Spleen (tissue), 11 donors: ENCODE measurements around the gene IDUA. TPM values are rescaled to one million over a fixed set of nuclear protein-coding genes. Genes with fewer than 3 reads are reported as not detected.
A peak's percentile ranks its signal among the peaks of the same experiment; 100 is the strongest.

Experiments
- DNase-seq: peaks from one replicate; pipeline ENCODE4 v3.0.0-alpha.2; 2020
- H3K27ac ChIP-seq, 8 donors: fragments of 200-600 bp; sonication (generic) in 7 of 8; 1 replicate in 4 of 8; 2 replicates in 4 of 8; pipeline versions ENCODE4 v1.5.0 to v1.8.0; 2016 to 2021; ENCODE audit warnings: inconsistent platforms in 4 of 8, mild to moderate bottlenecking in 4 of 8, moderate library complexity in 1 of 8
- H3K27me3 ChIP-seq, 7 donors: fragments of 200-600 bp; sonication (generic) in 6 of 7; replicated peaks in 1 of 7; 1 replicate in 4 of 7; 2 replicates in 3 of 7; pipeline versions ENCODE4 v1.5.0 to v1.8.0; 2016 to 2021; ENCODE audit warnings: inconsistent platforms in 3 of 7, mild to moderate bottlenecking in 1 of 7
- H3K36me3 ChIP-seq, 6 donors: fragments of 200-600 bp; sonication (generic) in 5 of 6; 1 replicate in 4 of 6; 2 replicates in 2 of 6; pipeline versions ENCODE4 v1.5.0 to v1.8.0; 2016 to 2021; ENCODE audit warnings: inconsistent platforms in 2 of 6
- H3K4me1 ChIP-seq, 6 donors: fragments of 200-600 bp; sonication (generic) in 5 of 6; 1 replicate in 3 of 6; 2 replicates in 3 of 6; pipeline versions ENCODE4 v1.5.0 to v1.8.0; 2016 to 2021; ENCODE audit warnings: inconsistent platforms in 3 of 6
- H3K4me3 ChIP-seq, 8 donors: fragments of 200-600 bp; sonication (generic) in 7 of 8; 1 replicate in 4 of 8; 2 replicates in 4 of 8; pipeline versions ENCODE4 v1.5.0 to v1.8.0; 2016 to 2021; ENCODE audit warnings: inconsistent platforms in 4 of 8, mild to moderate bottlenecking in 4 of 8, moderate library complexity in 2 of 8
- H3K9me3 ChIP-seq, 8 donors: fragments of 200-600 bp; sonication (generic) in 7 of 8; 1 replicate in 4 of 8; 2 replicates in 4 of 8; pipeline versions ENCODE4 v1.5.0 to v1.8.0; 2016 to 2021; ENCODE audit warnings: inconsistent platforms in 4 of 8
- POLR2A ChIP-seq, 3 donors: fragments of 450-650 bp; IDR thresholded peaks; one replicate each; pipeline ENCODE4 v1.5.1; 2017; ENCODE audit warnings: antibody characterized with exemption in 3 of 3, mild to moderate bottlenecking in 1 of 3
- POLR2AphosphoS5 ChIP-seq, 3 donors: sonication (generic); formaldehyde crosslinking; IDR thresholded peaks; one replicate each; pipeline ENCODE4 v1.5.1; 2017; ENCODE audit warnings: antibody characterized with exemption in 3 of 3
- WGBS, 5 donors: extraction: QIAGEN DNeasy Blood & Tissue Kit in 3 of 5; methylation state at CpG; one replicate each; pipeline versions ENCODE4 v1.1.5 to v1.1.7; 2013 to 2018; 5-methylcytosine and 5-hydroxymethylcytosine counted together
- intact Hi-C: fragments of 100-400 bp; cut with DNase I; formaldehyde crosslinking; loops from one replicate; pipeline ENCODE4 v1.15.0; 2023; ENCODE audit warnings: low total_unique reads
- polyA plus RNA-seq, 3 donors: library from polyadenylated mRNA; stranded (reverse); fragments of 200-250 nt; gene quantifications; one replicate each; pipeline ENCODE4 v1.2.1, GENCODE V29; 2013
- total RNA-seq, 7 donors: library from RNA; depleted of rRNA in 3 of 7; stranded (reverse); fragments of >200 nt in 3 of 7; fragmentation: NEBNext Ultra II Directional in 4 of 7; extraction: Animal tissue kit (Norgen Biotek cat#: 25700) in 4 of 7; gene quantifications; one replicate each; pipeline versions ENCODE4 v1.1.0 to v1.2.1, GENCODE V29; 2016 to 2021
- TF ChIP-seq, protein P1 (sequence below), 11 experiments: fragments of 200-600 bp in 7 of 11; fragments of 450-650 bp in 4 of 11; sonication (generic) in 4 of 11; IDR thresholded peaks in 8 of 11; conservative IDR thresholded peaks in 3 of 11; 1 replicate in 7 of 11; 2 replicates in 4 of 11; pipeline versions ENCODE4 v1.4.0 to v1.8.0; 2016 to 2021; ENCODE audit warnings: antibody characterized with exemption in 11 of 11, inconsistent platforms in 4 of 11, mild to moderate bottlenecking in 1 of 11
- donor health status: healthy with polysubstance abuse.
- donor health status: DM: no; HTN: no; CAD: no; lungs with moderate emphysema.
- donor health status: DM: no; HTN: no; CAD: no.
- donor health status: Bipolar disorder and iron deficiency.
- donor health status: healthy.
- donor health status: DM: no; HTN: no; CAD: no.
- donor health status: DM: yes; HTN: yes; CAD: no.

IDUA gene
- total and polyA plus RNA-seq, 10 donors: 11.5 to 58.3 (median 24.4) TPM

DNA sequence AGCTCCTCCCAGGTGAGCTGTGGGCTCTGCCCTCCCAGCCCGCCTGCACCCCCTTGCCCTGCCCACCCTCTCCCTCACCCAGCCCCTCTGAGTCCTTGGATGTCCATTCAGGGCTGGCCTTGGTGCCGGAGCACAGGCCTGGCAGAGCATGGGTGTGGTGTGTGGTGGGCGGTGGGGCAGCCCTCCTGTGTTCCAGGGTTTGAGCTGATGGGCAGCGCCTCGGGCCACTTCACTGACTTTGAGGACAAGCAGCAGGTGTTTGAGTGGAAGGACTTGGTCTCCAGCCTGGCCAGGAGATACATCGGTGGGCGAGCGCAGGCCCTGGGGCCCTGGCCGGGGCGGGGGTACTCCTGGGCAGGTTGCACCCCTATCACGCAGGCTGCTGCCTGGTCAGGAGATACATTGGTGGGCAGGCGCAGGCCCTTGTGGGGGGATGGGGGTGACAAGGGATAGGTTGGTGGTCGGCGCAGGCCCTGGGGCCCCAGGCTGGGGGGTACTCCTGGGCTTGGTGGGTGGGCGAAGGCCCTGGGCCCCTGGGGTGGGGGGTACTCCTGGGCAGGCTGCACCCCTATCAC is 13.9 kb downstream of the IDUA start:
- H3K9me3 ChIP-seq: no peaks in the 10 kb centered on the region
- TF ChIP-seq POLR2A (IDR thresholded peaks at IDR 0.05) (no peak), POLR2AphosphoS5 (IDR thresholded peaks at IDR 0.05) (peak in 1 of 3 donors; percentile 20)
- no peak for DNase-seq
- no peaks in the 10 kb centered on the region for H3K36me3 ChIP-seq
- WGBS, 5 donors: 79 to 90% (median 88%) methylated on average over 10 to 15 of the region's 15 CpGs
- peaks cover 13 to 58% (median 40%) of the 10 kb centered on the region in 6 donors for H3K4me1 ChIP-seq
- no peak overlapping the region for H3K27ac ChIP-seq
- intact Hi-C loops: no loop called here
- H3K4me3 ChIP-seq: no peak overlapping the region
- H3K27me3 ChIP-seq: peaks cover 12 to 100% (median 82%) of the 10 kb centered on the region in 7 donors

DNA sequence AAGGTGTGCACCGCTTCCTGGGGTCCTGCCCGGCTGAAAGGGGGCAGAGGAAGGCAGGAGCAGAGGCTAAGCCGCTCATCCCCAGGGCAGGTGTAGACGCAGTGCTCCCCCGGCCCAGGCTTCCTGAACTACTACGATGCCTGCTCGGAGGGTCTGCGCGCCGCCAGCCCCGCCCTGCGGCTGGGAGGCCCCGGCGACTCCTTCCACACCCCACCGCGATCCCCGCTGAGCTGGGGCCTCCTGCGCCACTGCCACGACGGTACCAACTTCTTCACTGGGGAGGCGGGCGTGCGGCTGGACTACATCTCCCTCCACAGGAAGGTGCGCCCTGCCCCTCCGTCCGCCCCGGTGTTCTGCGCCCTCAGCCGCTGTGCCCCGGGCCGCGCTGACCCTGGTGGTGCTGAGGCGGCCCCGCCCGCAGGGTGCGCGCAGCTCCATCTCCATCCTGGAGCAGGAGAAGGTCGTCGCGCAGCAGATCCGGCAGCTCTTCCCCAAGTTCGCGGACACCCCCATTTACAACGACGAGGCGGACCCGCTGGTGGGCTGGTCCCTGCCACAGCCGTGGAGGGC is 14.8 kb downstream of the IDUA start:
- Histone ChIP-seq H3K4me1 (peaks cover 13 to 56% (median 39%) of the 10 kb centered on the region in 6 donors), H3K36me3 (no peaks in the 10 kb centered on the region), H3K27me3 (peaks cover 12 to 100% (median 82%) of the 10 kb centered on the region in 7 donors), H3K4me3 (peak overlapping the region in 1 of 8 donors; percentile 46), H3K27ac (no peak overlapping the region), H3K9me3 (peaks cover 0 to 2% (median 0%) of the 10 kb centered on the region in 8 donors)
- peak in 2 of 3 donors; percentile 13 to 50 for TF ChIP-seq POLR2AphosphoS5 (IDR thresholded peaks at IDR 0.05)
- TF ChIP-seq POLR2A (IDR thresholded peaks at IDR 0.05): no peak
- 7 to 26% (median 23%) methylated on average over 6 to 48 of the region's 48 CpGs for WGBS, 5 donors
- intact Hi-C loops: no loop called here
- DNase-seq: no peak

DNA sequence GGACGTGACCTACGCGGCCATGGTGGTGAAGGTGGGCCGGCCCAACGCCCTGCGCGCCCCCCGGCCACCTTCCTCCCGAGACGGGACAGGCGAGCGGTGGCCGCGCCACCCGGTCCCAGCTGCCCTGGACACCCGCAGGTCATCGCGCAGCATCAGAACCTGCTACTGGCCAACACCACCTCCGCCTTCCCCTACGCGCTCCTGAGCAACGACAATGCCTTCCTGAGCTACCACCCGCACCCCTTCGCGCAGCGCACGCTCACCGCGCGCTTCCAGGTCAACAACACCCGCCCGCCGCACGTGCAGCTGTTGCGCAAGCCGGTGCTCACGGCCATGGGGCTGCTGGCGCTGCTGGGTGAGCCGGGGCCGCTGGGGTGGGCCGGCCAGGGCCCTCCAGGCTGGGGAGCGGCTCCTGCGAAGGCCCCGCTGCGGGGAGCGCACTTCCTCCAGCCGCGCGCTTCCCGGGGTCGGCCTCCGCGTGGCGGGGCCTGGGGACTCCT is 15.3 kb downstream of the IDUA start:
- Histone ChIP-seq H3K9me3 (peaks cover 0 to 7% (median 0%) of the 10 kb centered on the region in 8 donors), H3K4me1 (peaks cover 13 to 51% (median 35%) of the 10 kb centered on the region in 6 donors), H3K4me3 (peak overlapping the region in 1 of 8 donors; percentile 46), H3K27me3 (peaks cover 12 to 100% (median 77%) of the 10 kb centered on the region in 7 donors), H3K36me3 (no peaks in the 10 kb centered on the region), H3K27ac (no peak overlapping the region)
- DNase-seq: no peak
- WGBS, 5 donors: 2 to 23% (median 4%) methylated on average over 8 to 54 of the region's 54 CpGs
- intact Hi-C loops: no loop called here
- TF ChIP-seq POLR2AphosphoS5 (IDR thresholded peaks at IDR 0.05): peak; percentile 4 to 61 (median 46)
- TF ChIP-seq POLR2A (IDR thresholded peaks at IDR 0.05): no peak
- TF ChIP-seq, protein P1, sequence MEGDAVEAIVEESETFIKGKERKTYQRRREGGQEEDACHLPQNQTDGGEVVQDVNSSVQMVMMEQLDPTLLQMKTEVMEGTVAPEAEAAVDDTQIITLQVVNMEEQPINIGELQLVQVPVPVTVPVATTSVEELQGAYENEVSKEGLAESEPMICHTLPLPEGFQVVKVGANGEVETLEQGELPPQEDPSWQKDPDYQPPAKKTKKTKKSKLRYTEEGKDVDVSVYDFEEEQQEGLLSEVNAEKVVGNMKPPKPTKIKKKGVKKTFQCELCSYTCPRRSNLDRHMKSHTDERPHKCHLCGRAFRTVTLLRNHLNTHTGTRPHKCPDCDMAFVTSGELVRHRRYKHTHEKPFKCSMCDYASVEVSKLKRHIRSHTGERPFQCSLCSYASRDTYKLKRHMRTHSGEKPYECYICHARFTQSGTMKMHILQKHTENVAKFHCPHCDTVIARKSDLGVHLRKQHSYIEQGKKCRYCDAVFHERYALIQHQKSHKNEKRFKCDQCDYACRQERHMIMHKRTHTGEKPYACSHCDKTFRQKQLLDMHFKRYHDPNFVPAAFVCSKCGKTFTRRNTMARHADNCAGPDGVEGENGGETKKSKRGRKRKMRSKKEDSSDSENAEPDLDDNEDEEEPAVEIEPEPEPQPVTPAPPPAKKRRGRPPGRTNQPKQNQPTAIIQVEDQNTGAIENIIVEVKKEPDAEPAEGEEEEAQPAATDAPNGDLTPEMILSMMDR (IDR thresholded peaks at IDR 0.05 in 8 of 11, conservative IDR thresholded peaks at IDR 0.05 in 3 of 11): no peak

DNA sequence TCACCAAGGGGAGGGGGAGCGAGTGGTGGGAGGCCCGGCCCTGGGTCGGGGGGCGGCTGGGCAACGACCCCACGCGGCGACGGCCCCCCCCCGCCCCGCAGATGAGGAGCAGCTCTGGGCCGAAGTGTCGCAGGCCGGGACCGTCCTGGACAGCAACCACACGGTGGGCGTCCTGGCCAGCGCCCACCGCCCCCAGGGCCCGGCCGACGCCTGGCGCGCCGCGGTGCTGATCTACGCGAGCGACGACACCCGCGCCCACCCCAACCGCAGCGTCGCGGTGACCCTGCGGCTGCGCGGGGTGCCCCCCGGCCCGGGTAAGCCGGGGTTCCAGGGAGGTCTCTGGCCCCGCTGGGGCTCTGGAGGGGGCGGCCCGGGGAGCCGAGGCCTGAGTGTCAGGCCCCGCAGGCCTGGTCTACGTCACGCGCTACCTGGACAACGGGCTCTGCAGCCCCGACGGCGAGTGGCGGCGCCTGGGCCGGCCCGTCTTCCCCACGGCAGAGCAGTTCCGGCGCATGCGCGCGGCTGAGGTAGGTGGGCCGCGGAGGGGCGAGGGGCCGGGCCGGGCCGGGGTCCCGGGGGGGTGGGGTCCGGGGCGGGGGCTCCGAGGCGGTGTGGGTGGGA is 15.9 kb downstream of the IDUA start:
- 5 to 6% (median 5%) methylated on average over 53 to 75 of the region's 75 CpGs; no CpG with 5 or more reads in 1 of the 5 donors for WGBS, 5 donors
- H3K27ac ChIP-seq: no peak overlapping the region
- H3K4me1 ChIP-seq: peaks cover 11 to 45% (median 29%) of the 10 kb centered on the region in 6 donors
- H3K9me3 ChIP-seq: peaks cover 0 to 7% (median 0%) of the 10 kb centered on the region in 8 donors
- no peaks in the 10 kb centered on the region for H3K36me3 ChIP-seq
- TF ChIP-seq POLR2A (IDR thresholded peaks at IDR 0.05) (no peak), POLR2AphosphoS5 (IDR thresholded peaks at IDR 0.05) (no peak)
- TF ChIP-seq, protein P1 (IDR thresholded peaks at IDR 0.05 in 8 of 11, conservative IDR thresholded peaks at IDR 0.05 in 3 of 11): no peak
- no peak for DNase-seq
- peaks cover 12 to 98% (median 71%) of the 10 kb centered on the region in 7 donors for H3K27me3 ChIP-seq
- intact Hi-C loops: no loop called here
- H3K4me3 ChIP-seq: peak overlapping the region in 1 of 8 donors; percentile 46
